PC-3 (cell line): ENCODE measurements around the gene FAM151A.

Experiments used
- EZH2 ChIP-seq: fragments of 300-600 bp; sonication (generic); IDR thresholded peaks from one replicate; pipeline ENCODE4 v1.6.1; 2017; ENCODE audit warnings: antibody characterized with exemption, mild to moderate bottlenecking, low read length; ENCODE audit not compliant: unreplicated experiment
- EZH2phosphoT487 ChIP-seq: fragments of 300-600 bp; sonication (generic); IDR thresholded peaks from 2 replicates; pipeline ENCODE4 v1.6.1; 2018; ENCODE audit warnings: mild to moderate bottlenecking, antibody characterized with exemption, low read length, borderline replicate concordance
- TF ChIP-seq, protein P1 (sequence below): fragments of 300-600 bp; sonication (generic); conservative IDR thresholded peaks from 2 replicates; pipeline ENCODE4 v1.5.1; 2017; ENCODE audit warnings: antibody characterized with exemption, low read depth, mild to moderate bottlenecking, low read length

DNA sequence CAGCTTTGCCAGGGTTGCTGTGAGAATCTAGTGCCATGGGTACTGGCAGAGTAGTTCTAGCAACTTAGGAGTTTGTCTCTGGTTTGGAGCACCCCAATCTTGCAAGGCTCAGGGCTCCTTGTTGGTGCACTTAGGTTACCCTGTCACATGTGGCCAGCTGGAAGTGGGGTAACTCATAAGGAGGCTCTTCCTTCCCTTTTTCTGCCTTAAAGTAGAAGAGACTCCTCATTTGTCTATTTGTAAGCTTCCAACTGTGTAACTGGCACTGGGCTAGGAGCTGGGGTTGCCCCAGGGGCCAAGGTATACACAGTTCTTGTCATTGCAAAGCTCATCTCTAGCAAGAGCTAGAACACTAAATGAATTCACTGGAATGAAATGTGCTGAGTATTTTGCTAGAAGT lies 28.8 kb upstream of the FAM151A start:
- TF ChIP-seq EZH2 (no peak), EZH2phosphoT487 (no peak)
- TF ChIP-seq, protein P1, sequence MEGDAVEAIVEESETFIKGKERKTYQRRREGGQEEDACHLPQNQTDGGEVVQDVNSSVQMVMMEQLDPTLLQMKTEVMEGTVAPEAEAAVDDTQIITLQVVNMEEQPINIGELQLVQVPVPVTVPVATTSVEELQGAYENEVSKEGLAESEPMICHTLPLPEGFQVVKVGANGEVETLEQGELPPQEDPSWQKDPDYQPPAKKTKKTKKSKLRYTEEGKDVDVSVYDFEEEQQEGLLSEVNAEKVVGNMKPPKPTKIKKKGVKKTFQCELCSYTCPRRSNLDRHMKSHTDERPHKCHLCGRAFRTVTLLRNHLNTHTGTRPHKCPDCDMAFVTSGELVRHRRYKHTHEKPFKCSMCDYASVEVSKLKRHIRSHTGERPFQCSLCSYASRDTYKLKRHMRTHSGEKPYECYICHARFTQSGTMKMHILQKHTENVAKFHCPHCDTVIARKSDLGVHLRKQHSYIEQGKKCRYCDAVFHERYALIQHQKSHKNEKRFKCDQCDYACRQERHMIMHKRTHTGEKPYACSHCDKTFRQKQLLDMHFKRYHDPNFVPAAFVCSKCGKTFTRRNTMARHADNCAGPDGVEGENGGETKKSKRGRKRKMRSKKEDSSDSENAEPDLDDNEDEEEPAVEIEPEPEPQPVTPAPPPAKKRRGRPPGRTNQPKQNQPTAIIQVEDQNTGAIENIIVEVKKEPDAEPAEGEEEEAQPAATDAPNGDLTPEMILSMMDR = no peak
